K562 (cell line): Measurements from ENCODE around the gene NRIP2. TPM values are rescaled to one million over a fixed set of nuclear protein-coding genes. Genes with fewer than 3 reads are reported as not detected.

ENCODE experiments used
- AFF1 ChIP-seq, 2 experiments: fragments of 450-650 bp; IDR thresholded peaks; 2 replicates each; pipeline ENCODE4 v1.6.1; 2018; ENCODE audit warnings: mild to moderate bottlenecking in 2 of 2, low read depth in 1 of 2; ENCODE audit not compliant: partially characterized antibody in 2 of 2
- MCM2 ChIP-seq: fragments of 450-650 bp; IDR thresholded peaks from 2 replicates; pipeline ENCODE4 v1.6.1; 2017; ENCODE audit warnings: low read depth, mild to moderate bottlenecking
- MIER1 ChIP-seq: fragments of 450-650 bp; IDR thresholded peaks from 2 replicates; pipeline ENCODE4 v1.6.1; 2016; ENCODE audit warnings: antibody characterized with exemption, mild to moderate bottlenecking, low read depth
- RERE ChIP-seq: sonication (generic); formaldehyde crosslinking; IDR thresholded peaks from 2 replicates; pipeline ENCODE4 v1.8.0; 2023; ENCODE audit warnings: missing genetic modification reagents, mild to moderate bottlenecking, borderline replicate concordance
- RFX5 ChIP-seq: IDR thresholded peaks from 2 replicates; pipeline ENCODE4 v1.6.1; 2011; ENCODE audit warnings: low read depth, mild to moderate bottlenecking, improper control_type of control experiment, low read length
- TEAD4 ChIP-seq, 2 experiments: sonication (generic) in 1 of 2; formaldehyde crosslinking in 1 of 2; IDR thresholded peaks; 2 replicates each; pipeline versions ENCODE4 v1.6.1 to v1.8.0; 2012 to 2022; ENCODE audit warnings: borderline replicate concordance in 1 of 2, inconsistent platforms in 1 of 2, low read length in 1 of 2, mild to moderate bottlenecking in 1 of 2, missing genetic modification reagents in 1 of 2
- ZNF263 ChIP-seq: sonication (generic); formaldehyde crosslinking; IDR thresholded peaks from 2 replicates; pipeline ENCODE4 v1.8.0; 2022; ENCODE audit warnings: mild to moderate bottlenecking, missing genetic modification reagents, borderline replicate concordance
- polyA plus RNA-seq, 8 experiments: library from polyadenylated mRNA; depleted of rRNA in 4 of 8; stranded (reverse) in 5 of 8; unstranded in 3 of 8; fragments of >200 nt; fragmentation: Nextera tagmentation in 2 of 8; fragmentation: Illumina TruSeq in 1 of 8; extraction: Ambion mirVana in 2 of 8; extraction: Trizol in 1 of 8; gene quantifications; 2 replicates each; pipeline versions ENCODE4 v1.2.1 to v1.2.3, GENCODE V29; 2011 to 2014; ENCODE audit warnings: inconsistent platforms in 1 of 8, missing spikeins in 1 of 8
- total RNA-seq, 7 experiments: library from RNA; depleted of rRNA in 6 of 7; stranded (reverse); fragments of >200 nt in 6 of 7; fragmentation: Illumina TruSeq in 2 of 7; extraction: Trizol in 2 of 7; gene quantifications; 2 replicates each; pipeline versions ENCODE4 v1.2.1 to v1.2.3, GENCODE V29; 2011 to 2021; ENCODE audit warnings: low replicate concordance in 1 of 7

The NRIP2 gene
- total and polyA plus RNA-seq, 9 of the 15 experiments (the other 6 are each of a cell fraction or from before 2014, with no cell fraction given) = 0.07 to 0.10 TPM; not detected in 7

DNA sequence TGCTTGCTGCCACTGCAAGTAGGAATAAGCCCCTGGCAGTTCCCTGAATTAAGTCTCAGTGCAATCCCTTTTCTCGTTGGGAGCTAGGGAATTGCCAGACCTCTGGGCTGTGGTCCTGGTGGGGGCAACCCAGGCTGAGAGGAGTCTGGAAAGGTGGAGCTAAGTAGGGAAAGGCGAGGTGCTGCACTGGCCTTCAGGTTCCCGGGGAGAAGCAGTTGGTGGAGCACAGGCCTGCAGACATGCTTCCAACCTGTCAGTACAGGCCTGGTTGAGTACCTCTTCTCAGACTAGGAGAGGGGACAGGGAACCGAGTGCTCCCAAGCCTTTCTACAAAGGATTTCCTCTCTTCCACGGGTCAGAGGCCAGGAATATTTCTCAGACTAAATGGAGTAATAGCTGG, 1.5 kb downstream of the NRIP2 start (continued):
- TF ChIP-seq AFF1 (IDR thresholded peaks at IDR 0.05; ENCODE audit: low read depth in 1 of 2, partially characterized antibody in 2 of 2) = no peak
- TF ChIP-seq RFX5 = no peak
- TF ChIP-seq ZNF263 = no peak
- no peak for TF ChIP-seq MCM2
- TF ChIP-seq RERE (CRISPR knock-in tag) = no peak
- no peak for TF ChIP-seq MIER1
- TF ChIP-seq TEAD4 (IDR thresholded peaks at IDR 0.05; ENCODE audit: low read length) = no peak
- TF ChIP-seq TEAD4 (CRISPR knock-in tag; IDR thresholded peaks at IDR 0.05; ENCODE audit: borderline replicate concordance) = no peak
